GM18868 (cell line): Measurements from ENCODE around the gene METTL26.
A peak's percentile ranks its signal among the peaks of the same experiment; 100 is the strongest.
"Not testable (repeated sequence)": the region's sequence is repeated elsewhere in the genome, so short reads cannot be mapped to it uniquely, and the experiment has no call there.

ENCODE experiments used
- ATAC-seq: cut with Tn5 transposase; IDR thresholded peaks from one replicate; pipeline ENCODE4 v1.9.1; 2021; ENCODE audit warnings: mild to moderate bottlenecking, moderate library complexity; ENCODE audit not compliant: unreplicated experiment

METTL26 gene

DNA sequence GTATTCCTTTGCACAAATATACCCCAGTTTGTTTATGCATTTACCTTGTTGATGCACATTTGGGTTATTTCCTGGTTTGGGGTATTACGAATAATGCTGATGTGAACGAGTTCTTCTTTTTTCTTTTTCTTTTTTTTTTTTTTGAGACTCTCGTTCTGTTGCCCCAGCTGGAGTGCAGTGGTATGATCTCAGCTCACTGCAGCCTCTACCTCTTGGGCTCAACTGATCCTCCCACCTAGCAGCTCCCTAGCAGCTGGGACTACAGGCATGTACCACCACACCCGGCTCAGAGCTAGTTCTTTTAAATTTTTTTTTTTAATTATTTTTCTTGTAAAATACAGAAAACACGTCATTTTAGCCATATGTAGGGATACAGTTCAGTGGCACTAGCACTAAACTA, 32.2 kb downstream of the METTL26 start:
- ATAC-seq: no peak

DNA sequence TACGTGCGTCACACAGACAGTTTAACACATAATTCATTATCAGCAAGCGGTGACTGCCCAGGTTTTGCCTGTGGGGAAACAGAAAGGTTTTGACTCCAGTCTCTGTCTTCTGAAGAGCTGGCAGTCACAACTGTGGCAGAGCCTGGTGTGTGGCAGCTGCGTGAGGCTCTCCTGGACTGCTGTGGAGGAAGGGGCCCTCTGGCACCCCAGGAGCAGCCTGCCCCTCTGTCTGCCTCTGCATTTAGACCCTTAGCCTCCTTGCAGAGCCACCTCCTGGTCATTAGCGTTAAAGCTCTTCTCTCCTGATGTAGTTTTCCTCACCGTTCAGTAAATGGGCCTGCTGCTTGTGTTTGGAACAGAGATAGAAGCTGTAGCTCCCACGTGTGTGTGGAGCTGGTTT, 35.3 kb downstream of the METTL26 start:
- ATAC-seq: no peak

DNA sequence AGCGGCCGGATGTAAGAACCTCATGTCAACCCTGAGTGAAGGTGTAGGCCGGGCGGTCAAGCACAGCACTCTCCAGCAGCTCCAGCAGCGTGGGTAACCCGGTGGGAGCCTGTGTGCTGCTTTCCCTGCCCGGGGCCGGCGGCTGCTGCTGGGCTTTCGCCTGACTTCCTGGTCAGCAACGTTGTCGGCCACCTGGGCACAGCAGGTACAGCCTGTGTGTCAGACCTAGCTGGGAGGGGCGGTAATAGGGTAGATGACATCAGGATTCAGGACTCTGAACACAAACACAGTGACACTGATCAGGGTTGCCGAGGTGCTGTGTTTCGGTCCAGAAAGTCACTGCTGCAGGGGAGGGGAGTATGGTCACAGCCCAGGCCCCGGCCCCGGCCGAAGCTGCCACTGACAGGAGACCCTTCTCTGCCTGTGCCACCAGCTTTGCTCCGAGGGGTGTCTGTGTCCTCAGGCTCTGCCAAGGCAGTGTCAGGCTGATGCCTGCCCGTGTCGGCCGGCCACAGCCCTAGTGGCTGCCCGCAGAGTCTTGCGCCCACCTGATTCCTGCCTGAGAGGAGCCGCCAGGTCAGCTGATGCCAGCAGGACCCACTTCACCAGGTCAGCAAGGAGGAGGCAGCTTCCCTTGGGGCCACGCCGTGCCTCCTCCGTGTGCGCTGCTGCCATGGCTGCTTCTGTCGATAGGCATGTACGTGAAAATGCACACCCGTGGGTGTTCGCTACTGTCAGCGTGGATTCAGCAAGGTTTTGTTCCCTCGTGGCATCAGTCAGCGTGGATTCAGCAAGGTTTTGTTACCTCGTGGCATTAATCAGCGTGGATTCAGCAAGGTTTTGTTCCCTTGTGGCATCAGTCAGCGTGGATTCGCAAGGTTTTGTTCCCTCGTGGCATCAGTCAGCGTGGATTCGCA, 37.0 kb downstream of the METTL26 start:
- ATAC-seq: no peak

DNA sequence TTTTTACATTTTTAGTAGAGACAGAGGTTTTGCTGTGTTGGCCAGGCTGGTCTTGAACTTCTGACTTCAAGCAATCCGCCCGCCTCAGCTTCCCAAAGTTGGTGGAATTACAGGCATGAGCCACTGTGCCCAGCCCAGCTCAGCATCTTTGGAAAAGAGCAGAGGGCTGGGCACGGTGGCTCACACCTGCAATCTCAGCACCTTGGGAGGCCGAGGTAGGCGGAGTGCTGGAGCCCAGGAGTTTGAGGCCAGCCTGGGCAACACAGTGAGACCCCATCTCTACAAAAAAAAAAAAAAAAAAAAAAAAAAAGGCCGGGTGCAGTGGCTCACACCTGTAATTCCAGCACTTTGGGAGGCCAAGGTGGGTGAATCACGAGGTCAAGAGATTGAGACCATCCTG, 38.5 kb downstream of the METTL26 start:
- not testable (repeated sequence) for ATAC-seq

DNA sequence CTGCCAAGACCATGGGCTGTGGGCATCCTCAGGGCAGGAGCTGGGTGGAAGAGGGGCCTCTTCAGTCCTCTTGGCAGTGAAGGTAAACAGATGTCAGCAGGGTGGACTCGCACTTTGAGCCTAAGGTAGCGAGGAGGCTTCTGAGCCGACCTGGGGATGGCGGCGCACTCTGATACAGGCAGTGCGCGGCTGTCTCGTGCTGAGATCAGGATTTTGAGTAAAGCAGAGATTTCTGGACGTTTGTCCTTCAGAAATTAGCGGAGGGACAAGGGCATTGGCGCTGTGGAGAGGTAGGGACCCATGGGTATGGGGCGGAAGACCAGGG, 39.4 kb downstream of the METTL26 start:
- no peak for ATAC-seq

DNA sequence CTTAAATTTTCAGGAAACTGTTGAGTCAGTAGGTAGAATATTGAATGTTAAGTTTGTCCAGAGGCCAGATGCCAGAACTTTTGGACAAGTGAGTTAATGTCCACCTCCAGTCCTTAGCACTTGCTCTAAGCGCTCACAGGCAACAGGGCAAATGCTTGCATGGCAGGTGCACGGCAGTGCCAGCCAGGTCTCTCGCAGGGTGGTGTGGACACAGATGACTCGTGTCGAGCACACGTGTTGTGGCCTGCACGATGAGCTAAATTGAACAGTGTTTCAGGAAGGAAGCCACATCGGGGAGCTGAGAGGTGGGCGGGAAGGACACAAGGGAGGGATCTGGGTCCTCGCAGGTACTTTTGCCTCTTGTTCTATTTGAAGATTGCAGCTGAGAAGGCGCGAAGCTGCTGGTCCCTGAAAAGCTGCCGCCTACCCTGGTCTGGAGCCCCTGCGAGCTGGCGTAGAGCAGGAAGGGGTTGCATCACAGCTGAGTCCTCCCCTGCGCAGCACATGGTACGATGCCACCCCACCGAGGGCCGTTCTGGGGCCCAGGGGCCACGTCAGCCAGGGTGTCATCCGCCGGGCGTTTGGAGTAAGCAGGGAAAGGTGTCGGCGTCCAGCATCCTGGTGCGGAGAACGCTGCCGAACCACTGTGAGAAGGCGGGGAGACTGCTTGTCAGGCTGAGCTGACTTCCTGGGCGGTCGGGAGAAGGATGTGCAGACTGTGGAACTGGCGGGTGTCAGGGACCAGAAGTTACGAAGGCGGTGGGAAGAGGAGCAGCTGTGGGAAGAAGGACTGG, 40.0 kb downstream of the METTL26 start:
- no peak for ATAC-seq

DNA sequence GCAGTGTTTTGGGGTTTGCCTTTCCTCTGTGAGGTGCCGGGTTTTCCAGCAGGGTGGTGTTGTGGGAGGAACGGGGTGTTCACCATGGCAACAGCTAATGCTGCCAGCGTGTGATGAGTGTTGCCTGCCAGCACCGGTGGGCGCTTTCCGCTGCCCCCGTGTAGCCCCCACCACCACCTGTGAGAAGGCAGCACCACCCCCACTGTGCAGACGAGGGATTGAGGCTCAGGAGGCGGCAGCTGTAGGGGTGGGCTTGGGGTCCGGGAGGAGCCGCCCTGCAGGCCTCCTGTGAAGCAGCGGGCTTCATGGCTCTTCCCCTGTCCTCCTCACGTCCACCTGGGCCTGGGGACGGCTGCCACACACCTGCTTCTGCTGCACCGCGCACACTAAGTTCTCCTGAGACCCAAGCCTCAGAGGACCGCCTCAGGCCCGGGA, 41.0 kb downstream of the METTL26 start:
- no peak for ATAC-seq

DNA sequence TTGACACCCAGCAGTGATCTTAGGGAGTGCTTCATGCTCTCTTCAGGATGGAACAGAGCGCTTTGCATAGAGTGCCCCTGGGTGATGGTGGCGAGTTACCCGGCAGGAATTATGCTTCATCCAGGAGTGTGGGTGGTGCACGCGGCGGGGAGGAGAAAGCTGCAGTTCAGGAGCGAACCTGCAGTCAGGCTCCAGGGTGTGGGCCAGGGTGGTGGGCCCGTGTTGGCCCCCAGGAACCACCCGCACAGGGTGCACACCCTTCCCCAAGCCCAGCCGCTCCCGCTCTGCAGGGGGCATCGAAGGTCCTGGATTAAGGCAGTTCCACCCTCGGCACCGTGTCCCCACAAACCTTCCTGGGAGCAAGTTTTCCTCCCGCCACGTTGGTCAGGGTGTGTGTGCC, 42.3 kb downstream of the METTL26 start:
- no peak for ATAC-seq

DNA sequence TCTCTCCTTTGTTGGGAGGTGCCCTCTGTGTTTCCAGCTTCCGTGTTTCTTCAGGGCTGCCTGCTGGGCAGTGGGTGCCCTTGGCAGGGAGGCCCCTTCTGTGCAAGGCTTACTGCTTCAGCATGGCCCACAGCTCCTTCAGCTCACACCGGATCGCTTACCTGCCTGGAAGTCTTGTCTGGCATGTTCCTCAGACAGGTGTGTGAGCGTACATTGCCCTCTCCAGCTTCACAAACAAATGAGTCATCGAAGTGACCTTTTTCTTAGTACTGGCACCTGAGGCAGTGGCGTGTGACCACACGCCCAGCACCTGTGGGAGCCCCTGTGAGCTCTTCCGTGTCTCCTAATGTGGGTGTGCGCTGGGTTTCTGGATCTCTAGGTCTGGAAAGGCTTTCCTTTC, 42.7 kb downstream of the METTL26 start:
- no peak for ATAC-seq

DNA sequence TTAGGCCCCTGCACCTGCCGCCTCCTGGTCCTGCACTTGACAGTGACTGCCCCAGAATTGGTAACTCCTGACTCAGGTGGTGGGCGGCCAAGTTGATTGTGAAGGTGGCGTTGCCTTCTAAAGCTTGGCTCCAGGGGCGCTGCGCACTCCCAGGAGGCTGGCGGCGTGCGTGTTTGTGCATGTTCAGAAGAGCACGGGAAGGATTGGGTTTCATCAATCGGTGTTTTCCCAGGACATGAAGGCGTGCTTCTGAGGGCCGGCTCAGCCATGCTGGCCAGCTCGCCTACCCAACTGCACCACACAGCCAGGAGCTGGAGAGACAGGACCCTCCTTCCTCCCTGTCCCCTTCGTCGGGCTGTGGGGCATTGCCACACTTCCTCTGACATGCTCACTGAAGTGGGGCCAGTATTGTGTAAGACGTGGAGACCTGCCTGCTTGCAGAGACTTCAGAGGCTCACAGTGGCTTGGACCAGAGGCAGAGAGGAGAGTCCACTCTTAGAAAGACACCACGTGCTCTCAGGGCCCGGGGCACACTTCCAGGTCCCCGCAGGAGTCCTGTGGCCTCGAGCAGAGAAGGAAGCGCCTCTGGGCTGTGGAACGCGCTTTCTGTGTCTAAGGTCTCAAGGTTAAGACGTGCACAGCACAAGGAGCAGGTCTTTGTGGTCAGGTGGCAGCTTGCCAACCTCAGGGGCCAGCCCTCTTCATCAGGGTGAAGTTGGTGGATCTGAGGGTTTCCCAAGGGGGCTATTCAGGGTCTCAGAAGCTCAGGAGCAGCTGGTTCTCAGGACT, 43.4 kb downstream of the METTL26 start:
- ATAC-seq: no peak

DNA sequence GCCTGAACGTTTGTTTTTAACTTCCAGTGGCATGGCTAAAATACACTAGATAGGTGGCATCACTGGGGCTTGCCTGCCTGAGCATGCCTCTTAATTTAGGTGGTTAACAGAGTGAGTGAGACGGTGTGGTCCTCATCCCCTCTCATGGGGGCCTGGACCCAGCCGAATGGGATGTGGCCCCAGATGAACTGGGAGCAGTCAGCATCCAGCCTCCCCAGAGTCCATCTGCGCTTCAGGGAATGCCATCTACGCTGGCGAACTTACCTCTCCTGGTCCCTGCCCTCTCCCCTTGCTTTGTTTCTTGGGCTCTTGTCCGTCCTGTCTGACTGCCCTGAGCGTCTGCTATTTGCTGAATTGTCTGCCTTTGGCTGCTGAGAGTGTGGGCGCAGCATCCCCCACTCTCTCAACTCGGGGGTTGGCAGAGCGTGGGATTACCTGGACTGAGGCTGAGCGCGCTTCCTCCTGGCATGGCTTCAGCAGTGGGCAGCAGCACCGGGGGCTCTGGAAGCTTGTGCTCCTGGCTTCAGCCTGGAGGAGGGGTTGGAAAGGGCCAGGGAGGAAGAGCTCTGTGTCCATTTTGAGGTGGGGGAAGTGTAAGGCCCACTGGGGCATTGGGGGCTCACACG, 44.1 kb downstream of the METTL26 start:
- ATAC-seq: no peak

DNA sequence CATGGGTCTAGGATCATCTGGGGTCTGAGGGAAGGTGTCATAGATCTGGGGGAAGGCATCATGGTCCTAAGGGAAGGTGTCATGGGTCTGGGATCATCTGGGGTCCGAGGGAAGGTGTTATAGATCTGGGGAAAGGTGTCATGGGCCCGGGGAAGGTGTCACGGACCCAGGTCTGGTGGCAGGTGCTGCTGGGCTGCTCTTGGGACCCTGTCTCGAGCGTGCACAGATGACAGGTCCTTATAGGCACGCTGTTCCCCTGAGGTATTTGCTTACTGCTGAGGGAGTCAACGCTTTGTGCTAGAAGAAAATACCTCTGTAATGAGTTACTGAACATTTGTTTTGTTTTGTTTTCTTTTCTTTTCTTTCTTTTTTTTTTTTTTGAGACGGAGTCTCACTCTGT, 44.9 kb downstream of the METTL26 start:
- ATAC-seq: no peak

DNA sequence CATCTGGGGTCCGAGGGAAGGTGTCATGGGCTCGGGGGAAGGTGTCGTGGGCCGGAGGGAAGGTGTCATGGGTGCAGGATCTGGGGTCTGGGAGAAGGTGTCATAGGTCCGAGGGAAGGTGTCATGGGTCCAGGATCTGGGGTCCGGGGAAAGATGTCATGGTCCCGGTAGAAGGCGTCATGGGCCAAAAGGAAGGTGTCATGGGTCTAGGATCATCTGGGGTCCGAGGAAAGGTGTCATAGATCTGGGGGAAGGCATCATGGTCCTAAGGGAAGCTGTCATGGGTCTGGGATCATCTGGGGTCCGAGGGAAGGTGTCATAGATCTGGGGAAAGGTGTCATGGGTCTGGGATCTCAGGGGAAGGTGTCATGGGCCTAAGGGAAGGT, 45.3 kb downstream of the METTL26 start:
- ATAC-seq: no peak

DNA sequence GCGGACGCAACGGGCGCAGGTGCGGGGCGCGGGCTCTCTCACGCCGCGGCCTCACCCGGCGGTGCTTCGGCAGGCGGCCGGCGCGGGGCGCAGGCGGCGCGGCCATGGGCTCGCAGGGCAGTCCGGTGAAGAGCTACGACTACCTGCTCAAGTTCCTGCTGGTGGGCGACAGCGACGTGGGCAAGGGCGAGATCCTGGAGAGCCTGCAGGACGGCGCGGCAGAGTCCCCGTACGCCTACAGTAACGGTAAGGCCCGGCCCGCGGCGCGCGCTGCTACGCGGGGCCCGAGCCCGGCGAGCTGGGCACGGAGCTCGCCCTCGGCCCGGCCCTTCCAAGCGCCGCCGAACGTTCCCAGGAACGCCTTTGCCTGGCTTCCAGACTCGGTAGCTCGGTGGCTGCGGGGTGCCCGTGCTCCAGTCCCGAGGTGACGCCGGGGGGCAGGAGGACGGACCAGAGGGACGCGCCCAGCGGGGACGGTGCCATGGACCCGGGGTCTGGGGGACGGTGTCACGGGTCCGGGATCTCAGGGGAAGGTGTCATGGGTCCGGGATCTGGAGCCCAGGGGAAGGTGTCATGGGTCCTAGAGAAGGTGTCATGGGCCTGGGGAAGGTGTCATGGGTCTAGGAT, 45.8 kb downstream of the METTL26 start:
- no peak for ATAC-seq

DNA sequence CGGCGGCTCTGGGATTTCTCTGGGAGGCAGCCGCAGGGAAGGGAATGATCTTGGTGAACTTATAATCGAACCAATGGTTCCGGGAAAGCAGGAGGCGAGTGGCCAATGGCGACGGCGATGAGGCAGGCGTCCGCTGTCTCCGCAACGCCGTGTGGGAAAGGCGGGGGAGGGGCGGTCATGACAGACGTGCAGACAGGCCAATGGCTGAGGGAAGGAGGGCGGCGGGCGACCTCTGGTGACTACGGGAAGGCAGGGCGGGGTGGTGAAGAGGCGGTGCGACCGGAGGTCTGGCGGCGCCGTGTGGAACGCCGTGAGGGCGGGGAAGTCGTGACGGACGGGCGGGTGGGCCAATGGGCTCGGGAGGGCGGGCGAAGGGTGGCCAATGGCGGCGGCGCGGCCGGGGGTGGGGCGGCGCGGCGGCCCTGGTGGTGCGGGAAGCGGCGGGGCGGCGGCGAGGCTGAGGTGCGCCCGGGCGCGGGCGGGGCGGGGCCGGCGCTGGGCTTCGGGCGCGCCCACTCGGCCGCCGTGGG, 46.4 kb downstream of the METTL26 start, which contains the start of gene RAB40C:
Gene RAB40C (plus strand): TSS at position 409 of the 530 bp plus-strand sequence. CDS start 226 bp downstream, outside the sequence.
- ATAC-seq: peak; percentile 78

DNA sequence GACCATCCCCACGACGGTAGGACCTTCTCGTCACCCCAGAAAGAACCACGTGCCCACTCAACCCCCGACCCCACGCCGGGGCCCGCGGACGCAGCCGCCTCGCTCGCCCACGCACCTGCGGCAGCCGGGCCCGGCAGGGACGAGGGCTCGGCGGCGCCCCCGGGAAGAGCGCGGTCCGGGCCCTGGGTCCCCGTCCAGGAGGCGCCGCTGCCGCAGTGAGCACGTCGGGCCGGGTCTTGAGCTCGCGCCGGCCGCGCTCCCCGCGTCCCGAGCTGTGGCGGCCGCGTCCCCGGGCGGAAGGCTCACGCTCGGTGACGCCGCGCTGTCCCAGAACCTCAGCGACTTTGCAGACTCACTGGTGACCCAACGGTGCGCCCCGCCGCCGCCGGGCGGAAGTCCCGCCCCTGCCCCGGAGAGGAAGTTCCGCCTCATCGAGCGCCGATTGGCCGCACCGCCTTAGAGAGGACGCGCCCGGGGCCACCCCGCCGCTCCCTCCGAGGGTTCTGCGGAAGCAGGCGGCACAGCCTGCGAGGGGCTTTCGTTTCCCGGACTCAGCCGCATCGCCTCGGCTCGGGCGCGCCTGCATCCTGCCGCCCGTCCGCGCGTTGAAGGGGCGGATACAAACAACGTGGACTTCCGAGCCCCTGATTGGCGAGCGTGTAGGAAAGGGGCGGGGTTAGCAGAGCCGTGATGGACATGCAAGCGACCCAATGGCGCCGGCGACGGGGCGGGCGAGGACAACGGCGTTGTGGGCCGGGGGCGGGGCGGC, 47.0 kb downstream of the METTL26 start:
- ATAC-seq: peak; percentile 71

DNA sequence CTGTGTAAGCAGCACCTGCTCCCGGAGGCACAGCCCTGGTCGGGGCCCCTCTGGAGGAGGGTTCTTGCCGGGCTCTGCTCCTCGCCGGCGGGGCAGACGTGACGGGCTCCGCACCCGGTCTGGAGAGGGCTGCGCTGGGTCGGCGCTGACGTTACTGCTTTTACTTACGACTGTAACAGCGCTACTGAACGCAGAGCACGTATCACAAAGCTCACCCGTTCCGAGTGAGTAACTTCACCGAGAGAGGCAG, 47.5 kb downstream of the METTL26 start:
- ATAC-seq: peak; percentile 1

DNA sequence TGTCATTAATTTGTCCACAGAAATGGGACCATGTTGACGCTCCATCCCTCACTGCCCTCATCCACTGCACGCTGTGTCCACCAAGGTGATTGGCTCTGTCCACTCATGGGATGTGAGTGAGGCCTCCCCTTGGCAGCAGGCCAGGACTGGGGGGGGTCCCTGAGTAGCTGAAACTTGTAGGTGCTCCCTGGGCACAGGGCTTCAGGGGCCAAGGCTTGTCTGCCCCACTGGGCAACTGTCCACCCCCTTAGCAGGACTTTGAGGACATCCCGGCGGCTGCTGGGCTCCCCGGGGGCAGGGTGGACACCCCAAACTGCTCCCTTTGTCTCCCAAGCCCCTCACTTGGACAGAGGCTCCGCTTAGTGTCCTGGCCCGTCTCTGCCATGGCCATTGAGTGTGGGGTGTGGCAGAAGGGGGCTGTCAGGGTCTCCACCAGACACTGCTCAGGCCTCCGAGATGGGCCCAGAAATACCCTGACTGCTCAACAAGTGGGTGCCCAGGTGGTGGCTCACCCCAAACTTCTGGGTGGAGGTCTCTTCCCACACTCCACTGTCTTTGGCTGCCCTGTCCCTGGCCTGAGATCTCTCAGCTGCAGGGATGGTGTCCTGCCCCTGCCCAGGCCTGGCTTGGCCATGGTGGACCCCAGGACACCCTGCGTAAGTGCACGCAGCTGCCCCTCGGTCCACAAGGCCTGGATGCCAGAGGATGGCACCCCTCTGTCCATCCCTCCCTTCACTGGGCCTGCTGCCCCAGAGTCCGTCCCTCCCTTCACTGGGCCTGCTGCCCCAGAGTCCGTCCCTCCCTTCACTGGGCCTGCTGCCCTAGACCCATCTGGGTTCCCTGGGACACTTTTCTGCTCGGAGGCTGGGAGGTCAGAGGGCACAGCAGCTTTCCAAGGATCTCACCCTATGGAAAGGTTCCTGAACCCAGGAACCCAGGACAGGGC, 49.2 kb downstream of the METTL26 start:
- no peak for ATAC-seq
